ENCODE measurements around the gene MRGPRE.
A peak's percentile ranks its signal among the peaks of the same experiment; 100 is the strongest.
"Not testable (repeated sequence)": the region's sequence is repeated elsewhere in the genome, so short reads cannot be mapped to it uniquely, and the experiment has no call there.

The MRGPRE gene, protein sequence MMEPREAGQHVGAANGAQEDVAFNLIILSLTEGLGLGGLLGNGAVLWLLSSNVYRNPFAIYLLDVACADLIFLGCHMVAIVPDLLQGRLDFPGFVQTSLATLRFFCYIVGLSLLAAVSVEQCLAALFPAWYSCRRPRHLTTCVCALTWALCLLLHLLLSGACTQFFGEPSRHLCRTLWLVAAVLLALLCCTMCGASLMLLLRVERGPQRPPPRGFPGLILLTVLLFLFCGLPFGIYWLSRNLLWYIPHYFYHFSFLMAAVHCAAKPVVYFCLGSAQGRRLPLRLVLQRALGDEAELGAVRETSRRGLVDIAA

DNA sequence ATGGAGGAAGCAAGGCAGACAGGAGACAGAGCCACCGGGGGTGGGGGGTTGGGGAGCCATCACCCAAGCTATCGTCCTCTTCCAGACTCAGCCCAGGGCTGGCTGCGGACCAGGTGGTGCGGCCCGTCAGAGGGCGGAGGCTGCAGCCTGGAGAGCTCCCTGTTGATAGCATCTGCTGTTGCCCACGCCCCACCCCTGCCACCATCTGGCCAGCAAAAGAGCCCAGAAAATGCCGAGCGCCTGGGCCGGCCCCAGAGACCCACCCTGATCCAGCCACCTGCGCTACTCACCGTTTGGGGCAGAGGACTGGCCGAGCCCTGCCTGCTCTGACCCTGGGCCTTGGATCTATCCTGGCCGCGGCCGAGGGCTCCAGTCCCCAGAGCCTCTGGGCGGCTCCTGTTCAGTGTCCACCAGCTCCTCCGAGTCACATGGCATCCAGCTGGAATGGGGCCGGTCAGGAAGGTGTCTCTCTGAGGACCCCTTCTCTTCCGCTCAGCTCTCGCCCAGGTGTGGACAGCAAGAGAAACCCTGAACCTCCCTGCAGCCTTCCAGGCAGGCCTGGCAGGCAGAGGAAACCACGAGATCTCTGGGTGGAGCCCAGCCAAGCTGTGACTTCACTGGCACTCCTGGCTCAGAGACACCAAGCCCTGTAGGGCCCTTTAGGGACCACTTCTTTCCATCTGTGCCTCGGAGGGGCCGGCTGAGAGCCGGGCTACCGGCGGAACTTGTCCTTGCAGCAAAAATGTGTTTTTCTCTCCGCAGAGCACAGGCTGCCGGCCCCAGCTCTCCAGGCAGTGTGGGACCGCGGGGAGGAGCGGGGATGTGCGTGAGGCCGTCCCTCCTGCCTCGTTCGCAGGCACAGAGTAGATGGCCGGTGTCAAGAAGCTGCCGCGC lies at the start of gene MRGPRE:
Gene MRGPRE (minus strand): TSS at position 567 of the 894 bp plus-strand sequence. CDS start 3,618 bp downstream, outside the sequence.
- DNase-seq = peak; percentile 4

DNA sequence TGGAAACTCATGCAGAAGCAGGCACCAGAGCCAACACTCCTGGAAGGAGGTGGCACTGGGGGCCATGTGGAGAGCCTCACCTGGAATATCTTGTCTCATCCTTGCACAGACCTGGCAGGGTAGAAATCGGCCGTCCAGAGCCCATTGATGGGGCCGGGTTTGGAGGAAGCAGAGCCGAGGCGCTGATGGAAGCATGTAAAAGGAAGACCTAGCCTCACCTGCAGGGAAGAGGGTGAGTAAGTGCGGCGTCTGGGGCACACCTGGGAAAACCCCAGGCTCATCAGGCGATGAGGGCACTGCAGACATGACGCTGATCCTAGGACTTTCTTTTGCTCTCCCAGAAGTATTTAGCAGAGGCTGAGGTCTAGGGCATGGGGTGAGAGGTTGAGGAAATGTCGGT lies 48.9 kb upstream of the MRGPRE start:
- not testable (repeated sequence) for DNase-seq

DNA sequence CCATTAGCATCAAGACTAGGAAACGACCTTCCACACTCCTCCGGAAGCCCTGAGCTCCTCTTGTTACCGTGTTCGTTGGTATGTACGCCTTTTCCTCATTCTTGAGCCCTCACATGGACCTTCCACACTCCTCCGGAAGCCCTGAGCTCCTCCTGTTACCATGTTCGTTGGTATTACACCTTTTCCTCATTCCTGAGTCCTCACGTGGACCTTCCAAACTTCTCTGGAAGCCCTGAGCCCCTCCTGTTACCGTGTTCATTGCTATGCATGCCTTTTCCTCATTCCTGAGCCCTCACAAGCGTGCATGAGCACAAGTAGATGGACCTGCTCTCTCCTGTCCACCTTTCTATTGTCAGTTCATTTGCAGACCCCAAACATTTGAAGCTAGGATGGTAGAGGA lies 48.4 kb upstream of the MRGPRE start:
- DNase-seq = not testable (repeated sequence)

DNA sequence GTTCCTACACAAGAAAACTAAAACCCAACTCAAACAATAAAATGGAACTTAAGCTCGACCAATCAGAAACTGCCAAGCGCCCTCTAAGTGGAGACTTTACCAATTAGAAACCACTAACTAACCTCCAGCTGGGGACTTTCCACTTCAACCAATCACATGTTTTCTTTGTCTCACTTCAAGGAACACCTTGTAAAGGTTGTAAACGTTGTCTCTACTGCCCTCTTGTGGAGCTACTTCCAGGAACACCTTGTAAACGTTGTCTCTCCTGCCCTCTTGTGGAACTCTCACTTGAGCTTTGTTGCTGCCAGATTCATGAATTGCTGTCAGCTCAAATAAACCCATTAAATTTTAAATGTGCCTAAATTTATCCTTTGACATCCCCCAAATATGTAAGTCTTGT lies 46.7 kb upstream of the MRGPRE start:
- not testable (repeated sequence) for DNase-seq

DNA sequence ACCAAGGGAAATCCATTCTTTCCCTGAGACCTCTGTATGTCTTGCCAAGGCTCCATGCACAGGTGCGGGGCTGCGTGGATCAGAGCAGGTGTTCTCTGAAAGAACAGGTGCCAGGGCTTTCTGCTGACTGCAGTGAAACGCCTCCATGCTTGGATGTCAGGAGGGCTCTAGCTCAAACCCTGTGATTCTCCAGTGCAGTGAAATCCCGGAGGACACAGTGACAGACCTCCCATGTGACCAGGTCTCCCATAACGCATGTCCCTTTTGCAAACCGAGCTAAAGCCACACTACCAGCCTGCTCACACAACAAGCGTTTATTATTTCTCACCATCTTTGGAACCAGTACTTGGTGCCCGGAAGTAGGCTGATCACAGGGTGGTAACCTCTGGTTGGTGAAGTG lies 41.4 kb upstream of the MRGPRE start:
- DNase-seq = not testable (repeated sequence)

DNA sequence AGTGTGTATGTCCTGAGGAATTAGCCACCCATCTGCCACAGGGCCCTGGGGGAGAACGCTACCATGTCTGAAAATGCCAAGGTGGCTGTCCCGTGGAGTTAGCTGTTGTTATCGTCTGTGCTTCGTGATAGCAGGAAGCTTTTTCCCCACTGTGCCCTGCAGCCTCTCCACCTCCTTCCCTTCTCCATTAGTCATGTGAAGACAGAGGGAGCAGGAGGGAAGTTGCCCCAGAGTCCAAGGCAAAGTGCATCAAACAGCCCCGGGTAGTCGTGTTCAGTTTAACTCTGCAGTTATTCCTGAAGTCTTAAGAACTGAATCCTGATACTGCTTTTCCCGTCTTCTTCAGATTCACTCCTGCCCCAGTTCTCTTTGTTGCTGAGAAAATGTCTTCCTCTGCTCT lies 30.3 kb upstream of the MRGPRE start:
- not testable (repeated sequence) for DNase-seq

DNA sequence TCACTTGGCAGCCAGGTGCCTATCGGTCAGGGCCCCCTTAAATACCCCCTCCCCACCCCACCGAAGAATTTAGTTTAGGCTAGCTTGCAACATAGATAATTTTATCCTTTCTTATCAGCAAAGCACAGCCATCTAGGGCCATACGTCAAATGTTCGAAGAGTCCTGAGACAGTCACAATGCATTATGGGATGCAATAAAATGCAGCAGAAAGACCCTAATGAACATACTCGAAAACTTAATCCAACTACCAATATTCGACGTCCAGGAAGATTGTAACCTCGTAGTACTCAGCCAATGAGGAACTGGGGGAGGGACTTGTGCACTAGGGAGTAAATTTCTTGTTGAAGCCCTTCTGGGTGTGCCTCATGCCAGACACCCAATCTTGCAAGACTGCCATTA lies 29.6 kb upstream of the MRGPRE start:
- not testable (repeated sequence) for DNase-seq

DNA sequence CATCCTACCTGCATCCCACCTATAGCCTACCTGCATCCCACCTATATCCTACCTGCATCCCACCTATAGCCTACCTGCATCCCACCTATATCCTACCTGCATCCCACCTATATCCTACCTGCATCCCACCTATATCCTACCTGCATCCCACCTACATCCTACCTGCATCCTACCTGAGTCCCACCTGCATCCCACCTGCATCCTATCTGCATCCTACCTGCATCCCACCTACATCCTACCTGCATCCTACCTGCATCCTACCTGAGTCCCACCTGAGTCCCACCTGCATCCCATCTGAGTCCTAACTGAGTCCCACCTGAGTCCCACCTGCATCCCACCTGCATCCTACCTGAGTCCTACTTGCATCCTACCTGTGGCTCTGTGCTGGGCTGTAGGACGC lies 25.3 kb upstream of the MRGPRE start:
- DNase-seq = not testable (repeated sequence)

DNA sequence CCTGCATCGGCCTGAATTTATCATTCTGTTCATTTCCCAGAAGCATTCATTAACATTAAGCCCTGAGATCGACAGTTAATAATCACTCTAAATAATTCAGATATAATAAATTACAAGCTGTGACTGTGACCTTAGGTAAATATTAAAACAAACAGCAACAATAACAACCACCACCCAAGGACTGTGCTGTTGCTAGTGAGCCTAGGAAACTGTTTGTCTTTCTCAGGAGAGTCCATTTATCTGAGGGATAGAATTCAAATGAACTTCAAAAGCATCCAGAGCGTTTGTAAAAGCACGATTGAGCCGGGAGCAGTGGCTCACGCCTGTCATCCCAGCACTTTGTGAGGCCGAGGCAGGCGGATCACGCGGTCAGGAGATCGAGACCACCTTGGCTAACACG lies 23.0 kb upstream of the MRGPRE start:
- DNase-seq = not testable (repeated sequence)

DNA sequence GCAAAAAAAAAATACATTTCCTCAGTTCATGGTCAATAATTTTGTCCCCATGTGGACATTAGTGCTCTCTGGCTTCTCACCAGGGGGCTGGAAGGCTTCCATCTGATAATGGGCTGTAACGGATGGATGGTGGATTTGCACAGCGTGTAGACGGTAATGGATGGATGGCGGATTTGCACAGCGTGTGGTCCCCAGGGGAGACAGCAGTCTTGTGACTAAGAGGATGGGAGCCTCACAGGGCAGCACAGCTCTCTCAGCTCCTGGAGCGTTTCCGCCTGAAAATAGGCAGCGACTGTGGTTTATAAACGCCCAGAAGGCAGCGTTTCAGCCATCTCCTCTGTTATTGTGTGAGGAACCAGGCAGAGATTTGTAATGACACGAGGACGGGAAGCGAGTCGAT lies 22.6 kb upstream of the MRGPRE start:
- not testable (repeated sequence) for DNase-seq

DNA sequence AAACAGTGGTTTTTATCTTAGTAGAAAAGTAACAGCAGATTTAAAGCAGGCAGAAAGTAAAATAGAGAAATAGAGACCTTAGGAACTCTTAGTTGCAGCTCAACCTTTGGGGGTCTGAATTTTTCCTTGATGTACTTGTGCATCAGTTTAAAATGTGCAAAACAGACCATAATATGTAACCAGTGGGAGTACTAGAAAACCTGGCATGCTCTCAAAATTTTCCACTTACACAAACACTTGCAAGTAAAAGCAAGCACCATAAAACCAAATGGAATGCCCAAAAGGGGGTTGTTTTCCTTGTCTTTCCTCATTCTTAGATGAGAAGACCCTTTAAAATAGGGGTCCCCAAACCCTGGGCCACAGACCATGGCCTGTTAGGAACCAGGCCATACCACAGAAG lies 12.9 kb upstream of the MRGPRE start:
- no peak for DNase-seq

DNA sequence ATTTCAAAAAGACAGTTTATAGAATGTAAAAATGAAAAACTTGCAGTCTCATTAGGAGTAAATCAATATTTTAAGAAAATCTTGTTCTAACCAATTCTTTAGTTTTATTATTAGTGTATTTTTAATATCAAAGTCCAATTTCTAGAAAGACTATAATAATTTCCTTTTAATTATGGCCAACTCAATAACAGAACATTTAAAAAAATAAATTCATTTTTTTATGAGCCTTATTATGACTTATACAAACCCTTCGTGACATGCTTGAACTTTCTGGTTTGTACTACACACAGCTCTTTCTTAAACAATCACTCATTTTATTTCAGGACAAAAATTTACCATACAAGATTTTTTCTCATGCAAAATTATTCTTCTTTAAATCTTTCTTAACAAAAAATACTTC lies 11.7 kb upstream of the MRGPRE start:
- no peak for DNase-seq

DNA sequence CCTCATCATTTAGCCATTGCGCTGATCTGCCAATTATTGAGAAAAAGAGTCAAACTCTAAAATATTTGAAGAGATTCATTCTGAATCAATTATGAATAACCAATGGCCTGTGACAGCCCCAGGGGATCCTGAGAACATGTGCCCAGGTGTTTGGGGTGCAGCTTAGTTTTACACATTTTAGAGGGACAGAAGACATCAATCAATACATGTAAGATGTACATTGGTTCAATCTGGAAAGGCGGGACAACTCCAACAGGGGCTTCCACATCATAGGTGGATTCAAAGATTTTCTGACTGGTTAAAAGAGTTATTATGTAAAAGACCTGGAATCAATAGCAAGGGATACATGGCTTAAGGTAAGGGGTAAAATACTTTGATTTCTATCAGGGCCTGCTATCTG lies 4.9 kb upstream of the MRGPRE start:
- DNase-seq = no peak

DNA sequence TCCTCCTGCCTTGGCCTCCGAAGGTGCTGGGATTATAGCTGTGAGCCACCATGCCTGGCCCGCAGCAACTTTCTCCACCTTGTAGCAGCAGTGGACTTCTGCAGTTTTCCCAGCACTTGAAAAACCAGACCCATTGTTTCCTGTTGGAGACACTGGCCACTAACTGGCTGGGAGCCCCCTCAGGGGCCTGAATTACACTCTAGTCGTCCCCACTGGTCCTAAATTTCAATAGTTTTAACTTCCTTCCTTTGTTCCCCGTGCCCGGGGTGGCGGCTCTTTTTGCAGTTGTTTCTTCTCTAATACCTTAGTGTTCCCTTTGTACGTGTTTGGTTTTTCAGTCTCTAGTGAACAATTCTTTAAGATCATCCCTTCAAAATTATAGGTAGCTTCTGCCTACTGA lies 2.6 kb upstream of the MRGPRE start:
- DNase-seq = no peak

DNA sequence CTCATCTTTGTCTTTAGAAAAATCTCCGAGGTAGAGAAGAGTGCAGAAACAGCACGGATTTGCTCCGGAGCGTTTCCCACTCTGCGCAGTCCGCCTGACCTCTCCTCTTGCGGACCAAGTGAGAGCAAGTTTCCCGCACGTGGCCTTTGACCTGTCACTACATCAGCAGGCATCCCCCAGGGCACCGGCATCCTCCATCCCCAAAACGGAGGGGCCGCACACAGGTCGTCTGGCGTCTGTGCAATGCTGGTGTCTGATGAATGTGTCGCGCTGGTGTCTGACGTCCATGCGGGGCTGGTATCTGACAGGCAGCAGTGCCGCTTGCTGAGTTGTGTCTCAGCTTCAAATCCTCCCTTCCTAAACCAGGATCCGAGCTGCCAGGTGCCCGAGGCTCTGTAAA lies 739 bp upstream of the MRGPRE start:
- no peak for DNase-seq

DNA sequence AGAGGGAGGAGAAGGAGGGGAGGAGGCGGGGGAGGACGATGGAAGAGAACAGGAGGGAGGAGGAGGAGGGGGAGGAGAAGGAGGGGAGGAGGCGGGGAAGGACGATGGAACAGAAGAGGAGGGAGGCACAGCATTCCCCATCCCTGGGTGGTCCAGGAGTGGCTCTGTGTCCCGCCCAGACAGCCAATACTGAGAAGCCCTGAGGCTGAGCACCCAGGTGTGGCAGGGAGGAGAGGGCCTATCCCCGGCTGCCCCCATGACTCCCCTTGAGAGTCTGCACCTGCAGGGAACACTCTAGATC lies 717 bp downstream of the MRGPRE start:
- DNase-seq = no peak

DNA sequence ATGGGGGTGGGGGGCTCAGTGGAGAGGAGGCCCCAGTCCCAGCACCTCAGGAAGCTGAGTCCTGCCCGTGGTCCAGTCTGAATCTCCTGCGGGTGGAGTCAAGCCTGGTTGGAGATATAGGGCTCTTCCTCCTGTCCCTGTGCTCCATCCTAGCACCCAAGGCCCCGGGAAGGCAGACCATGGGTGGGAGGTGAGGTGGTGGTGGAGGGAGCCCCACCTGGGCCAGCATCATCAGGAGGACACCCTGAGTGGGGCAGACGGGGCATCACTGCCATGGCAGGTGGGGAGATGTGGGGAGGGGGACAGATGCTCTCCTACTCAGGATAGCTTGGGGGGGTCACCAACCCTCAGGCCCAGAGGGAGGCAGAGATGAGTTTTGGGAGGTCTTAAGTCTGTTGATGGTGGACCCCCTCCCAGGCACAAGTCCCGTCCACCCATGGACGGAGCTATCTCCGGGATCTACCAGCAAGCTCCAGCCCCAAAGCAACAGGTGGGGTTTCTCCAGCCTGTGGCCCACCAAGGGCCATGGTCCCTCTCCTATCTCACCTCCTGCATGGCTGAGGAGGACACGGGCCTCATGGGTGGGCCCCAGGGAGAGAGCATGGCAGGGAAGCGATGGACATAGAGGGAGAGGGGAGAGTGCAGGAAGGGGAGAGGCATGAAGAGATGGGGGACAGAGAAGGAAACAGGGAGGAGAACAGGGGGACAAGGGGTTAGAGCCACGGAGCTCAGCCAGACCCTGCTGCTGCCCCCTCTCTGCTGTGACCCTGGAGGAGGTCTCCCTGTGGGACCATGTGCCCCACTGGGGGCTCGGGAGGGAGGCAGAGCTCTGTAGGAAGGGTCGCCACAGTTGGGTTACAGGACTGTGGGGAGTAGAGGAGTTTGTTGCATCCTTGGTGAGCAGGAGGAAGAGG lies 1.3 kb downstream of the MRGPRE start:
- DNase-seq = no peak

DNA sequence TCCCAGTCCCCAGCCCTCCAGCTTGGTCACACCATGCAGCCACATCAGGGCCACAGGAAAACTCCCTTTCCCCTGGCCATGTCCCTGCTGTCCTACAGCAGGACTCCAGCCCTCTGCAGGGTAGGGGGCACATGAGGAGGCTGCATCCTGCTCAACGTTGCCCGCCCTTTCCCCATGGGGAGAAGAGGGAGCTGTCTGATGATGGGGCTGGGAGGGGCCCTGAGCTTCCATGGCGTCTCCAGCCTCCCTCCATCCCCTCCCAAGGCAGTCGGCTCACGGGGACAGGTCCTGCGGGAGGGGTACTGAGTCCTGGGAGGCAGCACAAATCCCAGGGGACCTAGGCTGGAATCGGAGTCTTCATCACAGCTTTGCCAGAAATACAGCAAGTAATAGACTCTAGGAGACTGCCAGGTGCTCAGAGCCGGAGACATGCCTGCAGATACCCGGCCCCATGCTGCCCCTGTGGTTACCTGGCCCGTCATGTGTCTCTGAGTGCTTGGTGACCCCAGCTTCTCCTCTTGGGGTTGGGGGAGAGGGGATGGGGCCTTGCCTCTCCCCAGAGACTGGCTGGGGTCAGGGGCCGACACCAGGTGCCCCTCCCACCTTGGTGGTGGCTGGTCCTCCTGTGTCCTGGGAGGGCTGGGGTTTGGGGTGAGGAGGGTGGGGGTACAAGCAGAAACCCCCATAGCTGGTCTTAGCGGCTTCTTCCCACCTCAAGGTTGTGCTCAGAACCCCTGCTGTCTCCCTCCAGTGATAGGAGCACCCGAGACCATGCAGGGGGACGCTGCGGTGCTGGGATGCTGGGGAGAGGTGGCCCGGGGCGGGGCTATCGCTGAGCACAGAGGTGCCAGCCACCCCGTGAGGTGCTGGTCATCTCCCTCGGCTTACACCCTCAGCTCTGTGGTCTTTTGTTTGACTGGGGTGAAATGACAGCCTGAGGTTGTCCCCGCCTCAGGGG lies 2.3 kb downstream of the MRGPRE start:
- DNase-seq = no peak

DNA sequence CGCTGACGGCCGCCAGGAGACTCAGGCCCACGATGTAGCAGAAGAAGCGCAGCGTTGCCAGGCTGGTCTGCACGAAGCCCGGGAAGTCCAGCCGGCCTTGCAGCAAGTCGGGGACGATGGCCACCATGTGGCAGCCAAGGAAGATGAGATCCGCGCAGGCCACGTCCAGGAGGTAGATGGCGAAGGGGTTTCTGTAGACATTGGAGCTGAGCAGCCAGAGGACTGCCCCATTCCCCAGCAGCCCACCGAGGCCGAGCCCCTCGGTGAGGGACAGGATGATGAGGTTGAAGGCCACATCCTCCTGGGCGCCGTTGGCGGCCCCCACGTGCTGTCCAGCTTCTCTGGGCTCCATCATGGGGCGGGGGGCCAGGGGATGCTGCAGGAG lies 3.8 kb downstream of the MRGPRE start:
- DNase-seq = no peak

DNA sequence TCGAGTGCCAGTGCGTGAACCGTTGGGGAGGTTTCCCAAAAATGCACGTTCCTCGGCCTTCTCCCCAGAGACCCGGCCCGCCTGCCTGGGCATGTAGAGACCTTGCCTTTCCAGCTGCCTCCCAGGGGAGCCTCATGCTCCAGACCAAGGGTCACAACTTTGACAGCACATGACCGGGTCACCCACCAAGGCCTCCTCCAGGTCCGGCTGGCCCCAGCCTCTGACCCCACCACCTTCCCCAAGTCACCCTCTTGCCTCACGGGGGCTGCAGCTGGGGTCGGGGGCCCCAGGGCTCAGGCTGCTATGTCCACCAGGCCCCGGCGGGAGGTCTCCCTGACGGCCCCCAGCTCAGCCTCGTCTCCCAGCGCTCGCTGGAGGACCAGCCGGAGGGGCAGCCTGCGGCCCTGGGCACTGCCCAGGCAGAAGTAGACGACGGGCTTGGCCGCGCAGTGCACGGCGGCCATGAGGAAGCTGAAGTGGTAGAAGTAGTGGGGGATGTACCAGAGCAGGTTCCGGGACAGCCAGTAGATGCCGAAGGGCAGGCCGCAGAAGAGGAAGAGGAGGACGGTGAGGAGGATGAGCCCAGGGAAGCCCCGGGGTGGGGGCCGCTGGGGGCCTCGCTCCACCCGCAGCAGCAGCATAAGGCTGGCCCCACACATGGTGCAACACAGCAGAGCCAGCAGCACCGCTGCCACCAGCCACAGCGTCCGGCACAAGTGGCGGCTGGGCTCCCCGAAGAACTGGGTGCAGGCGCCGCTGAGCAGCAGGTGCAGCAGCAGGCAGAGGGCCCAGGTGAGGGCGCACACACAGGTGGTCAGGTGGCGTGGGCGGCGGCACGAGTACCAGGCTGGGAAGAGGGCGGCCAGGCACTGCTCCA lies 4.4 kb downstream of the MRGPRE start:
- DNase-seq = no peak
